CD14-positive monocyte (primary cell): ENCODE results near the gene PPM1B. TPM values are rescaled to one million over a fixed set of nuclear protein-coding genes. Genes with fewer than 3 reads are reported as not detected.

Experiments
- DNase-seq, 3 donors: peaks; one replicate each; pipeline ENCODE4 v3.0.0-alpha.2; 2011 to 2022
- H2AFZ ChIP-seq: 2 replicates; pipeline ENCODE4 v1.6.0; 2012; ENCODE audit warnings: mild to moderate bottlenecking, low read depth, low read length, inconsistent platforms; ENCODE audit not compliant: insufficient read depth, poor library complexity, severe bottlenecking
- H3K27ac ChIP-seq, 2 donors: 1 replicate in 1 of 2; 2 replicates in 1 of 2; pipeline ENCODE4 v1.5.1; 2012 to 2013; ENCODE audit warnings: low read length in 2 of 2, control low read depth in 1 of 2, inconsistent platforms in 1 of 2, low read depth in 1 of 2, mild to moderate bottlenecking in 1 of 2
- H3K27me3 ChIP-seq, 2 donors: one replicate each; pipeline versions ENCODE4 v1.6.0 to v1.6.1; 2011 to 2013; ENCODE audit warnings: low read length in 2 of 2; ENCODE audit not compliant: control insufficient read depth in 2 of 2, insufficient read depth in 2 of 2
- H3K36me3 ChIP-seq, 2 donors: replicated peaks in 1 of 2; 1 replicate in 1 of 2; 2 replicates in 1 of 2; pipeline versions ENCODE4 v1.5.1 to v1.6.1; 2012 to 2013; ENCODE audit warnings: low read length in 2 of 2, control low read depth in 1 of 2, inconsistent platforms in 1 of 2, mild to moderate bottlenecking in 1 of 2; ENCODE audit not compliant: insufficient read depth in 2 of 2, control insufficient read depth in 1 of 2
- H3K4me1 ChIP-seq, 2 donors: 1 replicate in 1 of 2; 2 replicates in 1 of 2; pipeline versions ENCODE4 v1.5.1 to v1.6.1; 2012 to 2013; ENCODE audit warnings: low read length in 2 of 2, control low read depth in 1 of 2, inconsistent platforms in 1 of 2, mild to moderate bottlenecking in 1 of 2, moderate library complexity in 1 of 2; ENCODE audit not compliant: insufficient read depth in 2 of 2, control insufficient read depth in 1 of 2
- H3K4me2 ChIP-seq: replicated peaks from 2 replicates; pipeline ENCODE3; 2012; ENCODE audit warnings: low read length, moderate library complexity, mild to moderate bottlenecking; ENCODE audit not compliant: poor library complexity, severe bottlenecking; ENCODE audit errors: extremely low read depth
- H3K4me3 ChIP-seq, 3 experiments: fragments of 200-600 bp in 1 of 3; sonication (generic) in 1 of 3; replicated peaks in 1 of 3; 1 replicate in 2 of 3; 2 replicates in 1 of 3; pipeline ENCODE4 v1.5.1; 2011 to 2013; ENCODE audit warnings: low read length in 3 of 3, mild to moderate bottlenecking in 3 of 3, control low read depth in 2 of 3, low read depth in 2 of 3, inconsistent platforms in 1 of 3, moderate library complexity in 1 of 3
- H3K79me2 ChIP-seq: 2 replicates; pipeline ENCODE4 v1.6.0; 2012; ENCODE audit warnings: mild to moderate bottlenecking, control low read depth, inconsistent platforms, low read length, moderate library complexity; ENCODE audit not compliant: insufficient read depth
- H3K9ac ChIP-seq: 2 replicates; pipeline ENCODE4 v1.6.0; 2017; ENCODE audit warnings: low read length, mild to moderate bottlenecking; ENCODE audit not compliant: insufficient read depth, poor library complexity, severe bottlenecking
- H3K9me3 ChIP-seq, 2 donors: replicated peaks in 1 of 2; 1 replicate in 1 of 2; 2 replicates in 1 of 2; pipeline versions ENCODE4 v1.5.1 to v1.6.1; 2012 to 2013; ENCODE audit warnings: low read length in 2 of 2, control low read depth in 1 of 2; ENCODE audit not compliant: control insufficient read depth in 1 of 2, insufficient read depth in 1 of 2
- H4K20me1 ChIP-seq: 2 replicates; pipeline ENCODE4 v1.6.0; 2012; ENCODE audit warnings: mild to moderate bottlenecking, low read length, control low read depth, moderate library complexity; ENCODE audit not compliant: insufficient read depth
- H3K27ac Mint-ChIP-seq, 7 donors: one replicate each; pipeline ENCODE4 v1.8.0; 2020; ENCODE audit warnings: mild to moderate bottlenecking in 7 of 7, mixed read lengths in 7 of 7, moderate library complexity in 6 of 7, inconsistent platforms in 2 of 7
- H3K27me3 Mint-ChIP-seq, 3 donors: one replicate each; pipeline ENCODE4 v1.8.0; 2021 to 2022; ENCODE audit warnings: low read depth in 3 of 3, mild to moderate bottlenecking in 3 of 3, mixed read lengths in 3 of 3, moderate library complexity in 3 of 3, inconsistent platforms in 1 of 3
- H3K36me3 Mint-ChIP-seq, 2 donors: one replicate each; pipeline ENCODE4 v1.8.0; 2020; ENCODE audit warnings: mixed read lengths in 2 of 2, inconsistent platforms in 1 of 2, mild to moderate bottlenecking in 1 of 2
- H3K4me1 Mint-ChIP-seq: one replicate; pipeline ENCODE4 v1.8.0; 2020; ENCODE audit warnings: mild to moderate bottlenecking, mixed read lengths
- H3K4me3 Mint-ChIP-seq, 2 donors: one replicate each; pipeline ENCODE4 v1.8.0; 2020; ENCODE audit warnings: mild to moderate bottlenecking in 2 of 2, mixed read lengths in 2 of 2, moderate library complexity in 1 of 2
- H3K9me3 Mint-ChIP-seq, 7 donors: one replicate each; pipeline ENCODE4 v1.8.0; 2020 to 2022; ENCODE audit warnings: mixed read lengths in 7 of 7, mild to moderate bottlenecking in 6 of 7, moderate library complexity in 6 of 7, inconsistent platforms in 2 of 7
- WGBS: methylation state at CpG from one replicate; pipeline ENCODE4 v1.1.5; 2013; ENCODE audit warnings: missing lambda C conversion rate; ENCODE audit not compliant: insufficient coverage; 5-methylcytosine and 5-hydroxymethylcytosine counted together
- intact Hi-C, 2 donors: fragments of 100-400 bp; cut with micrococcal nuclease; formaldehyde crosslinking; loops; one replicate each; pipeline versions ENCODE4 v1.15.0 to v1.15.1; 2023
- polyA plus RNA-seq, 3 donors: library from polyadenylated mRNA; depleted of rRNA in 1 of 3; unstranded in 2 of 3; stranded (reverse) in 1 of 3; fragments of 300-500 nt in 2 of 3; fragments of >200 nt in 1 of 3; fragmentation: Illumina TruSeq in 2 of 3; gene quantifications; 1 replicate in 2 of 3; 2 replicates in 1 of 3; pipeline ENCODE4 v1.2.3, GENCODE V29; 2012 to 2021
- TF ChIP-seq, protein P1 (sequence below): fragments of 200-600 bp; IDR thresholded peaks from one replicate; pipeline ENCODE4 v1.8.0; 2022; ENCODE audit warnings: antibody characterized with exemption, mild to moderate bottlenecking

Gene PPM1B
- polyA plus RNA-seq, 3 donors, result 17.7 to 34.6 (median 24.9) TPM

DNA sequence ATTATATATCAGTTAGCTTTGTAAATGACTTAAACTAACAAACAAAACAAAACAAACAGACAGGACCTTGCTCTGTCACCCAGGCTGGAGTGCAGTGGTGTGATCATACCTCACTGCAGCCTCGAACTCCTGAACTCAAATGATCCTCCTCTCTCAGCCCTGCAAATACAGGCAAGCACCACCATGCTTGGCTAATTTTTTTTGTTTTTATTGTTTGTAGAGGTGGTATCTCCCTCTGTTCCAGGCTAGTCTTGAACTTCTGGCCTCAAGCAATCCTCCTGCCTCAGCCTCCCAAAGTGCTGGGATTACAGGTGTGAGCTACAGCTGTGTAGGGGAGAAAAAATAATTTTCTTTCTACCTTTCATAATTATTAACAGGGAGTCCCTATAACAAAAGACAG lies 33.8 kb upstream of the PPM1B start:
- no peak overlapping the region for H3K4me3 ChIP-seq
- TF ChIP-seq, protein P1, sequence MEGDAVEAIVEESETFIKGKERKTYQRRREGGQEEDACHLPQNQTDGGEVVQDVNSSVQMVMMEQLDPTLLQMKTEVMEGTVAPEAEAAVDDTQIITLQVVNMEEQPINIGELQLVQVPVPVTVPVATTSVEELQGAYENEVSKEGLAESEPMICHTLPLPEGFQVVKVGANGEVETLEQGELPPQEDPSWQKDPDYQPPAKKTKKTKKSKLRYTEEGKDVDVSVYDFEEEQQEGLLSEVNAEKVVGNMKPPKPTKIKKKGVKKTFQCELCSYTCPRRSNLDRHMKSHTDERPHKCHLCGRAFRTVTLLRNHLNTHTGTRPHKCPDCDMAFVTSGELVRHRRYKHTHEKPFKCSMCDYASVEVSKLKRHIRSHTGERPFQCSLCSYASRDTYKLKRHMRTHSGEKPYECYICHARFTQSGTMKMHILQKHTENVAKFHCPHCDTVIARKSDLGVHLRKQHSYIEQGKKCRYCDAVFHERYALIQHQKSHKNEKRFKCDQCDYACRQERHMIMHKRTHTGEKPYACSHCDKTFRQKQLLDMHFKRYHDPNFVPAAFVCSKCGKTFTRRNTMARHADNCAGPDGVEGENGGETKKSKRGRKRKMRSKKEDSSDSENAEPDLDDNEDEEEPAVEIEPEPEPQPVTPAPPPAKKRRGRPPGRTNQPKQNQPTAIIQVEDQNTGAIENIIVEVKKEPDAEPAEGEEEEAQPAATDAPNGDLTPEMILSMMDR, result no peak
- no peaks in the 10 kb centered on the region for H3K36me3 Mint-ChIP-seq
- peaks cover 0 to 3% (median 3%) of the 10 kb centered on the region in 3 donors for H3K27me3 Mint-ChIP-seq
- no peak overlapping the region for H3K4me3 Mint-ChIP-seq
- H4K20me1 ChIP-seq, result no peaks in the 10 kb centered on the region
- no peak overlapping the region for H2AFZ ChIP-seq
- H3K36me3 ChIP-seq, result no peaks in the 10 kb centered on the region
- peaks cover 21% of the 10 kb centered on the region for H3K4me1 Mint-ChIP-seq
- intact Hi-C loops, result no loop called here
- no CpG with 5 or more reads among the region's 1 CpG for WGBS
- H3K27ac ChIP-seq, result no peak overlapping the region
- H3K27me3 ChIP-seq, result no peaks in the 10 kb centered on the region
- no peak overlapping the region for H3K4me2 ChIP-seq
- no peak overlapping the region for H3K27ac Mint-ChIP-seq
- H3K79me2 ChIP-seq, result no peaks in the 10 kb centered on the region
- H3K9me3 Mint-ChIP-seq, result peaks cover 0 to 2% (median 0%) of the 10 kb centered on the region in 7 donors
- H3K9ac ChIP-seq, result no peak overlapping the region
- H3K4me1 ChIP-seq, result peaks cover 6 to 18% of the 10 kb centered on the region in 2 donors
- no peaks in the 10 kb centered on the region for H3K9me3 ChIP-seq
- no peak for DNase-seq

- H3K4me3 Mint-ChIP-seq, result no peak overlapping the region
- Histone ChIP-seq H3K9ac (no peak overlapping the region), H3K36me3 (no peaks in the 10 kb centered on the region), H3K4me2 (no peak overlapping the region), H3K27me3 (no peaks in the 10 kb centered on the region), H3K27ac (no peak overlapping the region), H3K79me2 (no peaks in the 10 kb centered on the region), H3K9me3 (no peaks in the 10 kb centered on the region), H2AFZ (no peak overlapping the region), H3K4me1 (peaks cover 6 to 18% of the 10 kb centered on the region in 2 donors), H3K4me3 (no peak overlapping the region), H4K20me1 (no peaks in the 10 kb centered on the region)
- peaks cover 0 to 2% (median 0%) of the 10 kb centered on the region in 7 donors for H3K9me3 Mint-ChIP-seq
- H3K27ac Mint-ChIP-seq, result no peak overlapping the region
- TF ChIP-seq, protein P1, result no peak
- H3K27me3 Mint-ChIP-seq, result peaks cover 0 to 3% (median 3%) of the 10 kb centered on the region in 3 donors
- intact Hi-C loops, result no loop called here
- no peak for DNase-seq
- H3K4me1 Mint-ChIP-seq, result peaks cover 21% of the 10 kb centered on the region
- no peaks in the 10 kb centered on the region for H3K36me3 Mint-ChIP-seq
Observed at GRCh38 chr2:44135296-44135695, 33.4 kb upstream of the PPM1B start.
